Measurements from ENCODE around the gene HMGN2. TPM values are rescaled to one million over a fixed set of nuclear protein-coding genes. Genes with fewer than 3 reads are reported as not detected.

The HMGN2 gene
- total and polyA plus RNA-seq, 12 donors: 118 to 483 (median 308) TPM

DNA sequence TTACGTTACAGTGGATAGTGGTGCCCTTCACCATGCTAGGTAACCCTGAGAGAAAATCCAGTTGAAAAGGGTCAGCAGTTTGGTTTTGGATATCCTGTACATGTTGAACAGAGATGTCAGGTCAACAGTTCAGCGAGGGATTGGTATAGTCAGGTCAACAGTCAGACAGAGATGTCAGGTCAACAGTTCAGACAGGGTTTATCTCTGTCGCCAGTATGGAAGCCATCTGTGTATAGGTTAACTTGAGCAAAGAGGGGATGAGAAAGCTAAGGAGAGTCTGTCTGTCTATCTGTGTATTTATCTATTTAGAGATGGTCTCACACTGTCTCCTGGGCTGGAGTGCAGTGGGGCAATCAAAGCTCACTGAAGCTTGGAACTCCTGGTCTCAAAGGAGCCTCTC, 22.4 kb upstream of the HMGN2 start:
- 92 to 95% (median 94%) methylated on average over 3 of the region's 3 CpGs for WGBS, 4 donors
- H3K27ac ChIP-seq: no peak overlapping the region
- H3K36me3 ChIP-seq (replicated peaks in 1 of 2): peaks cover 0 to 58% of the 10 kb centered on the region in 2 donors
- H3K4me1 ChIP-seq (replicated peaks in 1 of 2): no peaks in the 10 kb centered on the region
- intact Hi-C loops (cut with DNase I): no loop called here
- H3K27me3 ChIP-seq: no peaks in the 10 kb centered on the region
- no peaks in the 10 kb centered on the region for H3K9me3 ChIP-seq (replicated peaks in 1 of 3)
- H3K4me3 ChIP-seq: no peak overlapping the region
- DNase-seq: no peak
- no peak for TF ChIP-seq POLR2A (IDR thresholded peaks at IDR 0.05)
- TF ChIP-seq, protein P1, sequence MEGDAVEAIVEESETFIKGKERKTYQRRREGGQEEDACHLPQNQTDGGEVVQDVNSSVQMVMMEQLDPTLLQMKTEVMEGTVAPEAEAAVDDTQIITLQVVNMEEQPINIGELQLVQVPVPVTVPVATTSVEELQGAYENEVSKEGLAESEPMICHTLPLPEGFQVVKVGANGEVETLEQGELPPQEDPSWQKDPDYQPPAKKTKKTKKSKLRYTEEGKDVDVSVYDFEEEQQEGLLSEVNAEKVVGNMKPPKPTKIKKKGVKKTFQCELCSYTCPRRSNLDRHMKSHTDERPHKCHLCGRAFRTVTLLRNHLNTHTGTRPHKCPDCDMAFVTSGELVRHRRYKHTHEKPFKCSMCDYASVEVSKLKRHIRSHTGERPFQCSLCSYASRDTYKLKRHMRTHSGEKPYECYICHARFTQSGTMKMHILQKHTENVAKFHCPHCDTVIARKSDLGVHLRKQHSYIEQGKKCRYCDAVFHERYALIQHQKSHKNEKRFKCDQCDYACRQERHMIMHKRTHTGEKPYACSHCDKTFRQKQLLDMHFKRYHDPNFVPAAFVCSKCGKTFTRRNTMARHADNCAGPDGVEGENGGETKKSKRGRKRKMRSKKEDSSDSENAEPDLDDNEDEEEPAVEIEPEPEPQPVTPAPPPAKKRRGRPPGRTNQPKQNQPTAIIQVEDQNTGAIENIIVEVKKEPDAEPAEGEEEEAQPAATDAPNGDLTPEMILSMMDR (IDR thresholded peaks at IDR 0.05): no peak

GRCh38 chr1:26450908-26451307, 21.3 kb upstream of the HMGN2 start:
- Histone ChIP-seq H3K4me1 (replicated peaks in 1 of 2) (no peaks in the 10 kb centered on the region), H3K27me3 (no peaks in the 10 kb centered on the region), H3K27ac (no peak overlapping the region), H3K4me3 (no peak overlapping the region), H3K9me3 (replicated peaks in 1 of 3) (no peaks in the 10 kb centered on the region), H3K36me3 (replicated peaks in 1 of 2) (peaks cover 0 to 56% of the 10 kb centered on the region in 2 donors)
- 89 to 96% (median 95%) methylated on average over 3 of the region's 3 CpGs for WGBS, 4 donors
- DNase-seq: no peak
- TF ChIP-seq, protein P1 (IDR thresholded peaks at IDR 0.05): no peak
- TF ChIP-seq POLR2A (IDR thresholded peaks at IDR 0.05): no peak
- intact Hi-C loops (cut with DNase I): no loop called here

DNA sequence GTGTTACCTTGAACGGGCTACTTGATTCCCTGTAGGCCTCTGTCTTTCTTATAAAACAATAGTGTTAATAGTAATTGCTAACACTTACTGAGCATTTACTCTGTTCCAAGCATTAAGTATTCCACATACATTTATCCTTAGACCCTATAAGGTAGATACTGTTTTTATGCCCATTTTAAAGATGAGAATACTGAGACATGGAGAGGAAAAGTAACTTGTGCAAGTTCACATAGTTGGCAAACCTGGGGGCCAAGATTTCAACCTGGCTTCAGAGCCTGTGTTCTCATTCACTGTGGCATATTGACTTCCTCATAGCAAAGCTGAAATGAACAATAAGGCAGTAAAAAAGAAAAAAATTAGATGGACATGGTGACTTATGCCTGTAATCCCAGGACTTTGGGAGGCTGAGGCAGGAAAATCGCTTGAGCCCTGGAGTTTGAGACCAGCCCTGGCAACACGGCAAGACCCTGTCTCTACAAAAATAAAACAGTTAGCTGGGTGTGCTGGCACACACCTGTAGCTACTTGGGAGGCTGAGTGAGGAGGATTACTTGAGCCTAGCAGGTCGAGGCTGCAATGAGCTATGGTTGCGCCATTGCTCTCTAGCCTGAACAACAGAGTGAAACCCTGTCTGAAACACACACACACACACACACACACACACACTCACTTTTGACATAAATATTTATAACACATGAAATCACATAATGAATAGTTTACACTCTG, 19.6 kb upstream of the HMGN2 start:
- intact Hi-C loops (cut with DNase I): no loop called here
- H3K4me3 ChIP-seq: no peak overlapping the region
- no peaks in the 10 kb centered on the region for H3K27me3 ChIP-seq
- no peaks in the 10 kb centered on the region for H3K9me3 ChIP-seq (replicated peaks in 1 of 3)
- H3K36me3 ChIP-seq (replicated peaks in 1 of 2): peaks cover 0 to 50% of the 10 kb centered on the region in 2 donors
- no peak overlapping the region for H3K27ac ChIP-seq
- 94 to 97% (median 96%) methylated on average over 5 of the region's 5 CpGs for WGBS, 4 donors
- H3K4me1 ChIP-seq (replicated peaks in 1 of 2): no peaks in the 10 kb centered on the region
- DNase-seq: no peak
- TF ChIP-seq, protein P1 (IDR thresholded peaks at IDR 0.05): no peak
- TF ChIP-seq POLR2A (IDR thresholded peaks at IDR 0.05): no peak

DNA sequence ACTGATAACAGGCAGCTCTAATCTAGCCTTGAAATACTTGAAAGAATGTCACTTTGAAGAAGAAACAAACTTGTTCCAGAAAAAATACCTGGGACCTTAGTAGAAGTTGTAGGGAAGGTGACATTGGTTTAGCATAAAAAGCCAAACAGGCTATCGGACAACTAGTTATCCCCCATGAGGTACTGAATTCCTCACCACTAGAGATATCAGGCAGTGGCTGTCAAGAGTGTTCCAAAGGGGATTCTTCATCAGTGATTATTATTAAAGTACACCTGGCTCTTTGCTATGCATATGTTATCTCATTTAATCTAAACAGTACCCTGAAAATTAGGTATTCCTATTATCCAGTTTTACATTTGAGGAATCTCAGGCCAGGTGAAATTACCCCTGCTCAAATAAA, 13.1 kb upstream of the HMGN2 start:
- no peak overlapping the region for H3K4me3 ChIP-seq

More for the DNA sequence above, 13.1 kb upstream of the HMGN2 start:
- Histone ChIP-seq H3K4me1 (replicated peaks in 1 of 2) (no peaks in the 10 kb centered on the region), H3K36me3 (replicated peaks in 1 of 2) (peaks cover 0 to 50% of the 10 kb centered on the region in 2 donors), H3K27ac (no peak overlapping the region), H3K9me3 (replicated peaks in 1 of 3) (no peaks in the 10 kb centered on the region), H3K27me3 (no peaks in the 10 kb centered on the region)
- intact Hi-C loops (cut with DNase I): no loop called here
- DNase-seq: no peak
- 90 to 94% (median 93%) methylated on average over 1 of the region's 1 CpG for WGBS, 4 donors
- TF ChIP-seq, protein P1 (IDR thresholded peaks at IDR 0.05): no peak
